ENCODE results near the gene SH3GL1. TPM values are rescaled to one million over a fixed set of nuclear protein-coding genes. Genes with fewer than 3 reads are reported as not detected.
A peak's percentile ranks its signal among the peaks of the same experiment; 100 is the strongest.

The SH3GL1 gene
- total and polyA plus RNA-seq, 7 donors = 28.5 to 47.4 (median 33.9) TPM

- Histone ChIP-seq H3K27ac (peak overlapping the region; percentile 77 to 83 (median 82)), H3K27me3 (no peaks in the 10 kb centered on the region), H3K36me3 (no peaks in the 10 kb centered on the region), H3K4me3 (no peak overlapping the region), H3K4me1 (peaks cover 0 to 85% (median 78%) of the 10 kb centered on the region in 4 donors), H3K9me3 (no peaks in the 10 kb centered on the region)
- WGBS, 2 donors = 19 to 42% methylated on average over 16 of the region's 16 CpGs
- peak; percentile 78 for DNase-seq
- no peak for TF ChIP-seq POLR2A (IDR thresholded peaks at IDR 0.05)
- peak in 2 of 4 experiments; percentile 15 to 24 for TF ChIP-seq CTCF (IDR thresholded peaks at IDR 0.05)
- intact Hi-C loops (cut with DNase I) = loop anchor here (2.0 kb wide), 1 partner anchor 15 kb away; no protein-coding TSS in a partner anchor
Measured at GRCh38 chr19:4375164-4376027, 25.0 kb downstream of the SH3GL1 start.

DNA sequence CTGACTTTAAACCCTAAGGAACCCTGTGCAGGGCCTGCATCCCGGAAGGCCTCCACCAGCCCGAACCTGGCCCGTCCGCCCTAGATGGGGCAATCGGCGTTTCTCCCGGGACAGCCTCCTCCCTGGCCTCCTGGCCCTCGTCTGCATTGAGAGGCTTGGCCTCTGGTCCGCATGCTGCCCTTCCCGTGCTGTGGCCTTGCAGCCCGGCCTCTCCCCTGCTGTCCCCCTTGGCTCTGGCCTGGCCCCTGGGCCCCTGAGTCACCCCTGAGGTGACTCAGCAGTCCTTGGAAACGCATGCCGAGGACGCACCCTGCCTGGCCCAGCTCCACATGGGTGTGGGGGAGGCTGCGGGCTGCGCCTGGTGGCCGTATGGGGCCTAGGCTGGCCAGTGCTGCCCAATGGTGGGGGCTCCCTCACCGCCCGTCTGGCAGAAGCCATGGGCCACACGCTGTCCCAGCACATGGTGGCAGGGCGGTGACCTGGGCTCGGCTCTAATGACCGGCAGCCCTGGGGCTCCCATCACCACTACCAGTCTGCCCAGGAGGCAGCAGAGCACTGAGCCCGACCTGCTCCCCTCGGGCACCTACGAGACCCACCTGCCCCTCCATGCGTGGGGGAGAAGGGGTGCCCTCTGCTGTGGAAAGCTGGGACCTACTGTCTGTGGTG is 25.7 kb downstream of the SH3GL1 start:
- Histone ChIP-seq H3K4me3 (no peak overlapping the region), H3K27ac (peak overlapping the region; percentile 77 to 83 (median 82)), H3K36me3 (no peaks in the 10 kb centered on the region), H3K27me3 (no peaks in the 10 kb centered on the region), H3K4me1 (peaks cover 0 to 85% (median 78%) of the 10 kb centered on the region in 4 donors), H3K9me3 (no peaks in the 10 kb centered on the region)
- intact Hi-C loops (cut with DNase I) = loop anchor here (2.0 kb wide), 1 partner anchor 16 kb away; no protein-coding TSS in a partner anchor
- TF ChIP-seq EP300 (IDR thresholded peaks at IDR 0.05) (peak in 1 of 4 donors; percentile 12), CTCF (IDR thresholded peaks at IDR 0.05) (peak in 1 of 4 experiments; percentile 11), POLR2A (IDR thresholded peaks at IDR 0.05) (no peak), POLR2AphosphoS5 (IDR thresholded peaks at IDR 0.05) (peak; percentile 33 to 67 (median 47))
- peak; percentile 93 for DNase-seq
- WGBS, 2 donors = 41 to 56% methylated on average over 27 of the region's 27 CpGs

GRCh38 chr19:4373601-4374497 is 26.5 kb downstream of the SH3GL1 start:
- WGBS, 2 donors = 73 to 85% methylated on average over 25 of the region's 25 CpGs
- intact Hi-C loops (cut with DNase I) = loop anchor here (2.0 kb wide), 1 partner anchor 17 kb away; no protein-coding TSS in a partner anchor
- H3K27me3 ChIP-seq = no peaks in the 10 kb centered on the region
- H3K27ac ChIP-seq = peak overlapping the region; percentile 77 to 83 (median 82)
- TF ChIP-seq POLR2A (IDR thresholded peaks at IDR 0.05) = no peak
- TF ChIP-seq CTCF (IDR thresholded peaks at IDR 0.05) = no peak
- no peak for TF ChIP-seq POLR2AphosphoS5 (IDR thresholded peaks at IDR 0.05)
- TF ChIP-seq EP300 (IDR thresholded peaks at IDR 0.05) = no peak
- H3K4me1 ChIP-seq = peaks cover 0 to 91% (median 83%) of the 10 kb centered on the region in 4 donors
- no peaks in the 10 kb centered on the region for H3K9me3 ChIP-seq
- H3K4me3 ChIP-seq = no peak overlapping the region
- DNase-seq = peak; percentile 84
- no peaks in the 10 kb centered on the region for H3K36me3 ChIP-seq

- peaks cover 0 to 99% (median 91%) of the 10 kb centered on the region in 4 donors for H3K4me1 ChIP-seq
- no peak for DNase-seq
- TF ChIP-seq CTCF (IDR thresholded peaks at IDR 0.05) (no peak), EP300 (IDR thresholded peaks at IDR 0.05) (no peak), POLR2A (IDR thresholded peaks at IDR 0.05) (no peak), POLR2AphosphoS5 (IDR thresholded peaks at IDR 0.05) (no peak)
- intact Hi-C loops (cut with DNase I) = no loop called here
- H3K27ac ChIP-seq = peak overlapping the region; percentile 77 to 83 (median 82)
- H3K27me3 ChIP-seq = no peaks in the 10 kb centered on the region
- no peak overlapping the region for H3K4me3 ChIP-seq
- 96% methylated on average over 8 of the region's 8 CpGs for WGBS, 2 donors
- no peaks in the 10 kb centered on the region for H3K9me3 ChIP-seq
- no peaks in the 10 kb centered on the region for H3K36me3 ChIP-seq
Measured at GRCh38 chr19:4373013-4373367, 27.4 kb downstream of the SH3GL1 start.

Data from sigmoid colon (tissue), 7 donors.